LNCAP (cell line): Measurements from ENCODE around the gene CD24.

ENCODE experiments used
- TF ChIP-seq, protein P1 (sequence below): fragments of 450-650 bp; IDR thresholded peaks from 2 replicates; pipeline ENCODE4 v1.5.1; 2017; ENCODE audit warnings: mild to moderate bottlenecking

CD24 gene

DNA sequence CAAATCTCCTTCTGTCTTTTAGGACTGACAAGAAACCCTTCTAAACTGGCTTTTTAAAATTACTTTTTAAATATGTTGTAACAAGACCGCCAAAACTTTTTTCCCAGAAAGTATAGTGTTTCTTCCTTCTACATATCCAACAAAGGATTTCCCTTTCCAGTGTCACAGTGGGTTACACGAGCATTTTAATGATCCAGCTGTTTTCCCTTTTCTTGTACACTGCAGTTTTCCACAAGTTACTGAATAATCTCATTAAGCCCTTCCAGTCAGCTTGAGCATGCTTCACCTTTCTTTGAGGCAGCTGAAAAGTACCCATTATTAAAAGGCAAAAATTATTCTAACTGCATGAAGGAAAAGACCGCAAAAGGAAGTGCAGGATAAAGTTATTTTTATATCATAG is 48.6 kb downstream of the CD24 start:
- TF ChIP-seq, protein P1, sequence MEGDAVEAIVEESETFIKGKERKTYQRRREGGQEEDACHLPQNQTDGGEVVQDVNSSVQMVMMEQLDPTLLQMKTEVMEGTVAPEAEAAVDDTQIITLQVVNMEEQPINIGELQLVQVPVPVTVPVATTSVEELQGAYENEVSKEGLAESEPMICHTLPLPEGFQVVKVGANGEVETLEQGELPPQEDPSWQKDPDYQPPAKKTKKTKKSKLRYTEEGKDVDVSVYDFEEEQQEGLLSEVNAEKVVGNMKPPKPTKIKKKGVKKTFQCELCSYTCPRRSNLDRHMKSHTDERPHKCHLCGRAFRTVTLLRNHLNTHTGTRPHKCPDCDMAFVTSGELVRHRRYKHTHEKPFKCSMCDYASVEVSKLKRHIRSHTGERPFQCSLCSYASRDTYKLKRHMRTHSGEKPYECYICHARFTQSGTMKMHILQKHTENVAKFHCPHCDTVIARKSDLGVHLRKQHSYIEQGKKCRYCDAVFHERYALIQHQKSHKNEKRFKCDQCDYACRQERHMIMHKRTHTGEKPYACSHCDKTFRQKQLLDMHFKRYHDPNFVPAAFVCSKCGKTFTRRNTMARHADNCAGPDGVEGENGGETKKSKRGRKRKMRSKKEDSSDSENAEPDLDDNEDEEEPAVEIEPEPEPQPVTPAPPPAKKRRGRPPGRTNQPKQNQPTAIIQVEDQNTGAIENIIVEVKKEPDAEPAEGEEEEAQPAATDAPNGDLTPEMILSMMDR: no peak

DNA sequence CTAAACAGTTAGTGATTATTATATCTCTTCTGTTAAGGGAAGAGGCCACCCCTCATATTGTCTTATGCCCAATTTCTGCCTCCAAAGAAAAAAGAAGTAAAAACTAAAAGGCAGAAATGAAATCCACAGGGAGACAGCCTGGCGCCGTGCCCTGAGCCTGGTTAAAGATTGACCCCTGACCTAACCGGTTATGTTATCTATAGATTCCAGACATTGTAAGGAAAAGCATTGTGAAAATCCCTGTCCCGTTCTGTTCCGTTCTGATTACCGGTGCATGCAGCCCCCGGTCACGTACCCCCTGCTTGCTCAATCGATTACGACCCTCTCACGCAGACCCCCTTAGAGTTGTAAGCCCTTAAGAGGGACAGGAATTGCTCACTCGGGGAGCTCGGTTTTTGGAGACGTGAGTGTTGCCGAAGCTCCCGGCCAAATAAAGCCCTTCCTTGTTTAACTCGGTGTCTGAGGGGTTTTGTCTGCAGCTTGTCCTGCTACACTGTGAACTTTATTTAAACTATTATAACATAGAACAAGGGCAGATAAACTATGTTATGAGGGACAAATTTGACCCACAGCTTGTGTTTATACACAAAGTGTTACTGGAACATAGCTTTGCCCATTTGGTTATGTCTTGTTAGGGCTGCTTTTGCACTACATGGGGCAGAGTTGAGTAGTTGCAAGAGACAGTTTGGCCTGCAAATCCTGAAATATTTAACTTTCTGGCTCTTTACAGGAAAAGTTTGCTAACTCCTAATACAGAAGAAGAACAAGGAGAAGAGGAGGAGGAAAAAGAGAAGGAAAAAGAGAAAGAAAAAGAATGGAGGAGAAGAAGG is 49.6 kb downstream of the CD24 start:
- TF ChIP-seq, protein P1: no peak

DNA sequence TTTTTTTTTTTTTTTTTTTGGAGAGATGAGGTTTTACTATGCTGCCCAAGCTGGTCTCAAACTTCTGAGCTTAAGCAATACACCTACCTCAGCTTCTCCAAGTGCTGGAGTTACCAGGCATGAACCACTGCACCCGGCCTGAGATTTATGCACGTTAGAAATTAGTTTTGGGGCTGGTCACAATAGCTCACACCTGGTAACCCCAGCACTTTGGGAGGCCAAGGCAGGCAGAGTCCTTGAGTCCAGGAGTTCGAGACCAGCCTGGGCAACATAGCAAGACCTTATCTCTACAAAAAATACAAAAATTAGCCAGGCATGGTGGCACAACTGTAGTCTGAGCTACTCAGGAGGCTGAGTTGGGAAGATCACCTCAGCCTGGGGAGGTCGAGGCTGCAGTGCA is 51.9 kb downstream of the CD24 start:
- TF ChIP-seq, protein P1: no peak
